H54 (cell line): ENCODE results near the gene SERINC5.
"Not testable (repeated sequence)": the region's sequence is repeated elsewhere in the genome, so short reads cannot be mapped to it uniquely, and the experiment has no call there.

Source experiments
- DNase-seq: peaks from one replicate; pipeline ENCODE4 v3.0.0; 2011; ENCODE audit warnings: low spot score, mixed read lengths; ENCODE audit not compliant: insufficient read length
- FAIRE-seq: peaks from 3 replicates; lab custom pipeline; 2011; peaks lifted over from hg19 to GRCh38; lab: Jason Lieb, UNC
- POLR2A ChIP-seq: IDR thresholded peaks from 2 replicates; pipeline ENCODE4 v1.6.1; 2011; ENCODE audit warnings: low read depth, mild to moderate bottlenecking, low read length

SERINC5 gene

DNA sequence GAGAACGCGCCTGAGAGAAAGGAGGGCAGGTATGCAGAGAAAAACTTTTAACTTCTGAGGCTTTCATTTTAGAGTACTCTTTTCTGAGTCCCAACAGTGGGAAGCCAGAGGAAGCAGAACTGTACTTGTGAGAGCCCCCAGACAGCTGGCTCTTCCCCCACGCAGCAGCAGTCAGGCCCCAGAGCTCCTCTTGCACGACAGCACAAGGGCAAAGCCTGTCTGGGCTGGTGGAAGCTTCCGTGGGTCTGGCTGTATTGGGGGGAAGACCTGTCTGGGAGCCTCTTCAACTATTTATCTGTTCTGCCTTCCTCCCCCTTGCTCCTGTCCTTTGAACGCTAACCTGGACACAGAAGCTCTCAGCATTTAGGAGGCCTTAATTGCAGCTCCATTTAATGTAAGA lies 152.5 kb downstream of the SERINC5 start:
- no peak for FAIRE-seq
- DNase-seq, result no peak
- no peak for TF ChIP-seq POLR2A

DNA sequence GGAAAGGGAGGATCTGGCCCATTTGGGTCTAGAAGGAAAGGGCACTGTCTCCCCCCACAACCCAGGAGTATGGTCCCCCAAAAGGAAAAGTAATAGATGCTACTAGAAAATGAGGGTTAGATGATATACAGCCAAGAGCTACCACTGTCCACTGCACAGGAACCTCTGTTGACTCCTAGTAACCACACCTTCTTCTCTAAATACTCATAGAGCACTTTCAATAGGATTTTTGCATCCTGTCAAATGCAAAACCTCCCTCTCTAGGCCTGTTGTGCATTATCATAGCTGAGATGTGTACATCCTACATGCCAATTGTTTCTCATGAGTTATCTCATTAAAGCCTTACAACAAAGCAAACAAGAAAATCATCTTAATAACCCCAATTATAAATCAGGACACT lies 153.9 kb downstream of the SERINC5 start:
- no peak for TF ChIP-seq POLR2A
- no peak for DNase-seq
- FAIRE-seq, result no peak

DNA sequence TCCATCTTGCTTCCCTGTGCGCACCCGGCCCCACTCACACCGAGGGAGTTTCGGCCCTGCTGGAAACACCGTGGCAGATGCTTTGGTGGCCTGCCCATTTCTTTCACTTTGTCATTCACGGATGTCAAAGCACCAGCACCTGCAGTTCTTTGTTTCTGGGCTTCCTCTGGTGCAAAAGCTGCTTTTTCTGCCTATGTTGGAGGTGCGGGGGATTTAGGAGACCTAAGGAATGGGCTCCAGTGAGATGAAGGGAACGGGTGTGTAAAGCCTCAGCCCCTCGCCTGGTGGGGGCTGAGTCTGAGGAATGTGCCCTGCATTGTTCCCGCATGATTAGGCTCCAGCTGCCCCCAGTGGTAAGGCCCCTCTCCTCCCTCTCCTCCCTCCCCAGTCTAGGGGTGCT lies 158.4 kb downstream of the SERINC5 start:
- FAIRE-seq (no peak), DNase-seq (no peak)
- no peak for TF ChIP-seq POLR2A

DNA sequence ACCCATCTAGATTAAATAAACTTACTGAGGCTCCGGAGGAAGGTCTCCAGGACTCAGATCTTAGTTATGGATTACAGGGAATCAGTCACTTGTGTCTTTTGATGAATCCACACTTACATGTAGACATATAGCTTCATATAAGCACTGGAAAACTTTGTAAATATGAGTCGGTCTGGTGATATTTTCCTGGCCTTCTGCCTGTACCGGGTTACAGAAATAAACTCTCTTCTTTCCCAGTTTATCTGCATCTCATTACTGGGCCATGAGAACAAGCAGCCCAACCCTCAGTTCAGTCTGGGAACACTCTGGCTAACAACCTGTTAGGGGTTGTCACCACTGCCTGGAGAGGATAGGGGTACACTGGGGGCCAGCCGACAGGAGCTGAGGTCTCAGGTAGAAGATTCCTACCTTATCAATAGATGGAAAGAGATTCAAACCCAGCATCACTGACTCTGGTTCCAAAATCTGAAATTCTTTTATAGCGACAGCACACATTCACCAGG lies 161.6 kb downstream of the SERINC5 start:
- no peak for FAIRE-seq
- no peak for TF ChIP-seq POLR2A
- DNase-seq, result no peak

DNA sequence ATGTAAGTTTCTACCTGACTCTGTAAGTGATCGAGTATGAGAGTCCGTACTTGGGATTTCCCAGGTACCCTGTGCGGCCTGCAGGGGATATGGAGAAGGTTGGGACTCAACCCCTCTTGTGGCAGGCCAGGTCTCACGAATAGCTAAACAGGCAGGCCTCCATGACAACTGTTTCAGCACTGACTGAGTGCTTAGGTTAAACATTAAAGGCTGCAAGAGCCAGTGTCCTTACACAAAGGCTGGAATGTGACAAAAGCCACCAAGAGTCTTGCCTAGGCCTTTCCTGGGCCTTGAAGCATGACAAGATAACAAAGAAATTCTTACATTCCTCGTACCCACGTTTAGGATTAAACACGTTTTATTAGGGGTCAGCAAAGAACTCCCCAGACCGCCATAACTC lies 162.1 kb downstream of the SERINC5 start:
- TF ChIP-seq POLR2A, result no peak
- DNase-seq (no peak), FAIRE-seq (no peak)

DNA sequence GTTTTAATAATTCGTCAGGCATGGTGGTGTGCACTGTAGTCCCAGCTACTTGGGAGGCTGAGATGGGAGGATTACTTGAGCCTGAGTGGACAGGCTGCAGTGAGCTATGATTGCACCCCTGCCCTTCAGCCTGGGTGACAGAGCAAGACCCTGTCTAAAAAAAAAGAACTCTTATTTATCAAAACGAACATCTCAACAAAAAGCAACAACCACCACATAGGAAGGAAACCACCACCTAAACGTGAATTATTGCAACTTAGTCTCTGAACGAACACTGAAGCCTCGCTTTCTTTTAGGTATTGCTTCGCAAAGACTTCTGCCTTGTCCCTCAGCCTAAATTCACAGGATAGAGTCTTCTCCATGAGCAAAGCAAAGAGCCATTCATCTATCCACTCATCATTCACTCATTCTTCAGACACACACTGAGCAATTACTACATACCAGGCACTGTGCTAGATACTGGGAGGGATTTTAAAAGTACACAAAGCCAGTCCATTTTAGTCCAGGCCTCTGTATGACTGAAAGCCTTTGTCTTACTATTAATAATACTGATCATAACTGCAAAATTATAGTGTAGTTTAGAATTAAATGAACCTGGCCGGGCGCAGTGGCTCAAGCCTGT lies 163.3 kb downstream of the SERINC5 start:
- no peak for TF ChIP-seq POLR2A
- DNase-seq (no peak), FAIRE-seq (no peak)

DNA sequence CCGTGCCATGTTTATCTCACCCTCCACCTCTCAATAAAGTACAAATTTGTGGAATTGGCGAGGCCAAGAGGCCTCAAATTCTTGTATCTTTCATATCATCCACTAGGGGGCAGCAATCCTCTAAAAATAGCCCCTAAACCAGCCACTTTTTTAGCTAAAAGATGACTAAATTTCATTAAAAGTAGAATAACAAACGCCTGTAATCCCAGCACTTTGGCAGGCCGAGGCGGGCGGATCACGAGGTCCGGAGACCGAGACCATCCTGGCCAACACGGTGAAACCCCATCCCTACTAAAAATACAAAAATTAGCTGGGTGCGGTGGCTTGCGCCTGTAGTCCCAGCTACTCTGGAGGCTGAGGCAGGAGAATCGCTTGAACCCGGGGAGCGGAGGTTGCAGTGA lies 164.1 kb downstream of the SERINC5 start:
- peak; percentile 36 for DNase-seq
- not testable (repeated sequence) for FAIRE-seq

DNA sequence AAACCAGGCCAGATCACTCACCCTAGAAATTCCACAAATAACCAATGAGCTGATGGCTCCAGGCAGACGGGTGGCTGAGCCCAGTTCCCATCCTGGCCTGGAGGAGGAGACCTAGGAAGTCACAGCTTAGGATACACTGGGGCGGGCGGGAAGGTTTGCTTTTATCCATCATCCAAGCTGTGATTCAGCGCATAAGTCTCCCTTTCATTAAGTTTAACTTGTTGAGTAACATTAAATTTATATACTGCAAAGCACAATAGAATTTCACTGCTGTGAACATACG lies 165.0 kb downstream of the SERINC5 start:
- no peak for TF ChIP-seq POLR2A
- DNase-seq (no peak), FAIRE-seq (no peak)

DNA sequence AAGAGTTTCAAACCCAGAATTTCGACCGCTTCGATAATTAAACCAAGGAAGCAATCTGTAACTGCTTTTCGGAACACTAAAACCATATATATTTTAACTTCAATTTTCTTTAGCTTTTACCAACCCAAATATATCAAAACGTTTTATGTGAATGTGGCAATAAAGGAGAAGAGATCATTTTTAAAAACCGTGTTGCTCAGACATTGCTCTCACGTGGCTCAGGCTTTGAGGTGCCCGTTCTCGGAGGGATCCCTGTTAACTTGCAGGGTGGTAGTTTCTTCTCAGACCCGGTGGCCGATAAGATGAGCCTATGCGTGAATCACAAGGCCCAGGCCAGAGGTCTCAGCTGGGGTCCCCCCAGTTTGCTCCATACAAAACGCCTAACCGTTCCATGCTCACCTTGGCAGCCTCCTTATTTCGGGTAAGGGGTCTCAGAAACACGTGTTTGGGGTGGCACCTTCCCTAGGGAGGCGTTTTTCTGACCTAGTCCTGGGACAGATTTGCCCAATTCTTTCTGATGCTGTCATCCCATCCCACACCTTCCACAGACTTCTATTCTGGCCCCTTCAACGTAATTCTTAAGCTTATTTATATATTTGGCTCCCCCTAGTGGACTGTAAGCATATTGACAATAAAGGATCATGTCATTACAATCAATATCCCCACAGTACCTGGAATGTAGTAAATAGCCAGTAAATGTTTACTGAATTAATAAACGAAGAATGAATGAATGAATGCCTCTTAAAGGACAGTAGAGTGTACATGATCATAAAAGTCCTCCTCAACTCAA lies 172.6 kb downstream of the SERINC5 start:
- TF ChIP-seq POLR2A, result no peak
- FAIRE-seq (no peak), DNase-seq (peak; percentile 46)

DNA sequence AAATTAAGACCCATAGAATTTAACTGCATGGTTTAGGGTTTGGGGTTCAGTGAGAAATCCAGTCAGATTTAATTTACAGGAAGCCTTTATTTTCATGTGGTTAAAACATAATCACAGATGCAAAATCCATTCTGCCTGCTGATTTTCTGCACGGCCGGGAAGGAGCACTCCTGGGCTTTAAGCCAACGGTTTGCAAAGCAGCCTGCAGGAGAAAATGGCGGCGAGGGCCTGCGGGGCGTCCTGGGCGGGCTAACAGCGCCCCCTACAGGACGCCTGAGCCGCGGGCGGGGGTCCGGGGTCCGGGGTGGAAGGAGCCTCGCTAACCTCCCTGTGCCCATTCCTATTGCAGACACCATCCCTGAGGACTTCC lies 173.1 kb downstream of the SERINC5 start:
- FAIRE-seq (no peak), DNase-seq (peak; percentile 74)
- no peak for TF ChIP-seq POLR2A

DNA sequence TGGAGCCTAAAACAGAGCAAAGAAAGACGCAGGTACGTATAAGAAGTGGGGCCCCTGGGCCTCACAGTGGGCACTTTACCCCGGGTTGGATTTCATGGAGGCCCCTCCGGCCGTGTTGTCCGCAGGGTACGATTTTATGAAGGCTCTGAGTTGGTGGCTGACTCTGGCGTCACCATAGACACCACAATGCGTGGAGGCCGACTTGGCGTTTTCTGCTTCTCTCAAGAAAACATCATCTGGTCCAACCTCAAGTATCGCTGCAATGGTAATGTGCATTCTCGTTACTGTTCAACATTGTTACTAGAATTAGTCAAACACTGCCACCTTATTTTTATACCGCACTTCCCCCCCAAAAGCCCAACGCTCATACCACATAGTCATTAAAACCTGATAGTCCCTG lies 173.6 kb downstream of the SERINC5 start:
- no peak for FAIRE-seq

DNA sequence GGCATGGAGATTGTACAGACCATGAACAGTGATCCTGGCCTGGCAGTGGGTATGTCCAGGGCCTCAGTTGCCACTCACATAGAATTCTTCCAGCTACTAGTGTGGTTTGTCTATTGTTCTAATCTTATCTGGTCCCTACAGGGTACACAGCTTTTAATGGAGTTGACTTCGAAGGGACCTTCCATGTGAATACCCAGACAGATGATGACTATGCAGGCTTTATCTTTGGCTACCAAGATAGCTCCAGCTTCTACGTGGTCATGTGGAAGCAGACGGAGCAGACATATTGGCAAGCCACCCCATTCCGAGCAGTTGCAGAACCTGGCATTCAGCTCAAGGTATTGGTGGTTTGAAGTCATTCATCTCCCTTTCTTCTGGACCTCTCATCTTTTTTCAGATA lies 176.9 kb downstream of the SERINC5 start:
- TF ChIP-seq POLR2A, result no peak
- FAIRE-seq (no peak), DNase-seq (no peak)

More for the DNA sequence above, 173.6 kb downstream of the SERINC5 start:
- no peak for TF ChIP-seq POLR2A
- DNase-seq, result no peak

DNA sequence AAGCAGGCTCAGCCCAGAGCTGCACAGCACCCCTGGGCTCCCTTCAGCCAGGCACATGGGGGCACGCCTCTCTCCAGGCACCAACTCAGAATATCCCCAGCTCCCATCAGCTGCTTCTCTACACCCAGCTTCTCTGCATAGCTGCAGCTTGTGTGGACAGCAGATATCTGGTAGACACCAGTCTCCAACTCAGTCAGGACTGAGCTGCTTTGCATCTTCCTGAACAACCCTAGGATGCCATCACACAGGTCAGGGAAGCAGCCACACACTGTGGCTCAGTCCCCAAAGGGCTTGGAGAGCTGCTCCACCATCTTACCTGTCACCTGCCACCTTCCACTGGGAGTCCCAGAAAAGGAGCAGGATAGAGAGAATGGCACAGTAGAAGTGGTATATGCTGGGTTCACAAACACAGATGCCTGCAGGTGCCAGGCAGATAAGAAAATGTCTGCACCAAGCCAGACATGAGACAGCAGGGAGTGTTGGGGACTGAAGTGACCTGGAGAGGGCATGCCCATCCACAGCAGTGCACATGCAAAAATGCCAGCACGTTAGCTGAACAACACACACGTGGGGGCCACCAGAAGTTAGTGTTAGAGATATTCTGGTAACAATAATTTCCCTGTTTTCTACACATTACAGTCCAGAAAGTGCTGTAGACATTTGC lies 178.7 kb downstream of the SERINC5 start:
- no peak for TF ChIP-seq POLR2A
- no peak for FAIRE-seq
- no peak for DNase-seq

DNA sequence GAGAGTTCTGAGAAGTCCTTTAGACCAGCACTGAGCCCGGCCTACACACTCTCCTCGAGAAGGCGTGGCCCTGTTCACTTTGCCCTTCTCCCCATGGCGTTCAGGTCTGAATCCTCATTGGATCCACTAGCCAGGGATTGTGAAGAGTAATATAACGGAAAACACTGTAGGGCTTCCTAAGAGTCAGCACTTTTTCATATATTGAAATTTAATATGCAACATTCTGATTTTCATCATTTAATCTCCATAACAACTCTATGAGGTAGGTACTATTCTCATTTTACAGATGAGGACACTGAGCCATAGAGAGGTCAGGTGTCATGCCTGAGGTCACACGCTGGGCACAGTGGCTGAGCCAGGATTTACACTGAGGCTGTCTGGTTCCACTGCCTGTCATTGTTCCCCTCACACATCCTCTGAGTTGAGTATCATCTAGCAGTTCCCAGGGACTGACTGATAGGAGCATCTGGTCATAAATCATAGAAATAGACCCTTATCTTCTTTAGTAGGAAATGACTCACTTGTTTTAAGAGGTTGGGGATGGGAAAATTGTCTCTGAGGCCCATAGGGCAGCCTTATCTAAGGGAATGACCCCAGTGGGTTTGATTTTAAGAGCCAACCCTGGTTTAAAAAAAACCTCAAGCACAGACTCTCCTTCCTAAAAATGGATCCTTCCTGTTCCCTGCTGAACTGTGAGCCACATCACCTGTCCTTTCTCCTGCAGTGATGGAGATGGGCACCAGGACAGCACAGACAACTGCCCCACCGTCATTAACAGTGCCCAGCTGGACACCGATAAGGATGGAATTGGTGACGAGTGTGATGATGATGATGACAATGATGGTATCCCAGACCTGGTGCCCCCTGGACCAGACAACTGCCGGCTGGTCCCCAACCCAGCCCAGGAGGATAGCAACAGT lies 179.5 kb downstream of the SERINC5 start:
- FAIRE-seq, result no peak
- no peak for TF ChIP-seq POLR2A
- no peak for DNase-seq
